Measurements from ENCODE around the gene RASIP1.

RASIP1 gene

DNA sequence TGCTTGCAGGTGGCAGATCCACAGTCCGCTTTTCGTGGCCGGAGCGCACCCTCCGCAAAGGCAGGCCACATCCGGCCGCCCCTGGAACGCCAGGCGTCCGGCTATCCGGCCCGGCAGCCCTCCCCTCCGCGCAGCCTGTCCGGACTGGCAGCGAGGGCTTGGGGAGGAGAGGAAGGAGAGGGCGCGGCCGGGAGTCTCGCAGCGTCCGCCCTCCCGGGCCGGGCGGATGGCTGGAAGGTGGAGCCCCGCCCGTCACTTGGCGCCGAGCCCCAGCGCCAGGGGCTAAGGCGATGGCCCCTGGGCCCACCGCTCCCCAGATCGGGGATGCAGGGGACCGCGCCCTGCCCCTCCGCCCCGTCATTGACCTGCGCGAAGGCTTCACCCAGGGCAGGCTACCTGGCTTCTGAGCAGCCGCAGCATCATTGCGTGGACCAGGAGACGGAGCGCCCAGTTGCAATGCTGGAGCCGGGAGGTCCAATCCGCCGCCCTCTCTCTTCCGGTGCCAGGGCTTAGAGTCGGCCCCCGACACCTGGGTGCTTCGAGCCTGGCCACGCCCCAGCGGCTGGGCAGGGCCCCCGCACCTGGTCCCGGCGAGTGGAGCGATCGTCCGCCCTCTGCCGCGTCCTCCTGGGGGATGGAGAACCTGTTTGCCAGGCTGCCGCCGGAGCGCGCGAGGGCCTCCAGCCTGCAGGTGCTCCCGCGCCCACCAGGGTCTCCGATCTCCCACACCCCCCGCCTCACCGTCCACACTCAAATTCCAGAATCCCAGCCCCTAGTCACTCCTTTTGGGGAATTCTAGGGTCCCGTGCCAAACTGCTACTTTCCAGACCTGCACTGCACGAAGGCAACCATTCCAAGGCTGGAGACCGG is 12.3 kb upstream of the RASIP1 start, which contains the start of gene FUT1:
Gene FUT1, minus strand, starts transcription at position 146 of the 870 bp plus-strand sequence. CDS start 1,360 bp downstream, outside the sequence.
- TF ChIP-seq CTCF (IDR thresholded peaks at IDR 0.05): no peak
- peak within 1 kb of the TSS in 1 of 2 donors; percentile 16 for H3K27ac ChIP-seq
- DNase-seq (ENCODE audit: low spot score): no peak
- peak within 1 kb of the TSS; percentile 66 for H3K4me3 ChIP-seq

GRCh38 chr19:48751845-48752495 is 11.6 kb upstream of the RASIP1 start:
- DNase-seq (ENCODE audit: low spot score): no peak
- peak overlapping the region; percentile 66 for H3K4me3 ChIP-seq
- no peak overlapping the region for H3K27ac ChIP-seq
- no peak for TF ChIP-seq CTCF (IDR thresholded peaks at IDR 0.05)

DNA sequence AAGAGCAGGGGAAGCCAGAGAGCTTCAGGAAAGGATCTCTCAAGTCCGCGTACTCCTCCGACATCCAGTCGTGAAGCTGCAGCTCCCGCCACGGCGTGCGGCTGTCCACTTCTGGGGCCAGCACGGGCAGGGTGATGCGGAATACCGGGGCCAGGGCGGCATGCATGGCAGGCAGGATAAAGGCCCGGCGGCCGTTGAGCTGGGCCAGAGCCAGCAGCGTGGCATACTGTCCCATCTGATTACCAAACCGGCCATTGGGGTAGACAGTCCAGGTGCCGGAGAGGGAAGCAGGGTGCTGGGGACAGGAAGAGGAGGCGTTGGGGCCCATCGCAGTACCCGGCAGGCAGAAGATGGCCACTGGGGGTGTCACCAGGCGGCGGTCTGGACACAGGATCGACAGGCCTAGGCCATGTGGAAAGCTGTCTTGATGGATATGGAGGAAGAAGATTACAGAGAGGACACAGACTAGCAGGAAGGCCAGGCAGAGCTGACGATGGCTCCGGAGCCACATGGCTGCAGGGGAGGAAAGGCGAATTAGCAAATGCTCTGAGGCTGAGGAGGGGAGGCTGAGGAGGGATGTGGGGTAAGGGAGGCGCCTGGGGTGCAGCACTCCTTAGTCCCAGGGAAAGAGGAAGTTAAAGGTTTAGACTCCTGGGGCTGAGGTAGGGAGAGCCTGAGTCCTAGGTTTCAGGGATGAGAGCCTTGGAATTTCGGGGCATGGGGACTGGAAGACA is 10.5 kb upstream of the RASIP1 start:
- DNase-seq (ENCODE audit: low spot score): no peak
- H3K4me3 ChIP-seq: no peak overlapping the region
- no peak overlapping the region for H3K27ac ChIP-seq
- no peak for TF ChIP-seq CTCF (IDR thresholded peaks at IDR 0.05)

- no peak for TF ChIP-seq CTCF (IDR thresholded peaks at IDR 0.05)
- H3K4me3 ChIP-seq: no peak overlapping the region
- DNase-seq (ENCODE audit: low spot score): no peak
- H3K27ac ChIP-seq: no peak overlapping the region
Observed at GRCh38 chr19:48750351-48750750, 9.9 kb upstream of the RASIP1 start.

DNA sequence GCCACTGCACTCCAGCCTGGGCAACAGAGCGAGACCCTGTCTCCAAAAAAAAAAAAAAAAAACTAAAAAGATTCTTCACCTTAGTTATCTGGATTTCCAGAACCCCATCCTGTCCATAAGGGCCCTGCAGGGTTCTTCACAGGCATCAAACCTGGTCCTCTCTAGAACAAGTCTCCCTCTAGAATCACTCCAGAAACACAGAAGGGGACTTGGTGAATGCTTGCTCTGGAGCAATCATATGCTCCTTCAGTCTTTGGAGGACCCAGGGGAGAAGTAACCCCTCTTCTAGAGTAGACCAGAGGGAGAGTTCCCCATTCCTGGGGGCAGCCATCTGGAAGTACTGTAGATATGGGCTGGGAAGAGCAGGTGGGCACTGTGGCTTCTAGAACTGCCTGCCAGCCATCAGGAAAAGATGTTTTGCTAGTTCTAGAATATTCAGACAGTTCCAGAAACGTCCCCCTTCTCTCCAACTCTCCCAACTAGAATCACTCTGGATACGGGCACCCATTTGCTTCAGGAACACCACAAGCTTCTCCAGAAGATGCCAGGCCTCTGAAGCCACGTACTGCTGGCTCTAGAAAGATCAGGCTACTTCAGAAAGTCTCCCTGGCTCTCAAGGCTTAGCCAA is 9.3 kb upstream of the RASIP1 start:
- Histone ChIP-seq H3K27ac (no peak overlapping the region), H3K4me3 (no peak overlapping the region)
- no peak for DNase-seq (ENCODE audit: low spot score)
- no peak for TF ChIP-seq CTCF (IDR thresholded peaks at IDR 0.05)

DNA sequence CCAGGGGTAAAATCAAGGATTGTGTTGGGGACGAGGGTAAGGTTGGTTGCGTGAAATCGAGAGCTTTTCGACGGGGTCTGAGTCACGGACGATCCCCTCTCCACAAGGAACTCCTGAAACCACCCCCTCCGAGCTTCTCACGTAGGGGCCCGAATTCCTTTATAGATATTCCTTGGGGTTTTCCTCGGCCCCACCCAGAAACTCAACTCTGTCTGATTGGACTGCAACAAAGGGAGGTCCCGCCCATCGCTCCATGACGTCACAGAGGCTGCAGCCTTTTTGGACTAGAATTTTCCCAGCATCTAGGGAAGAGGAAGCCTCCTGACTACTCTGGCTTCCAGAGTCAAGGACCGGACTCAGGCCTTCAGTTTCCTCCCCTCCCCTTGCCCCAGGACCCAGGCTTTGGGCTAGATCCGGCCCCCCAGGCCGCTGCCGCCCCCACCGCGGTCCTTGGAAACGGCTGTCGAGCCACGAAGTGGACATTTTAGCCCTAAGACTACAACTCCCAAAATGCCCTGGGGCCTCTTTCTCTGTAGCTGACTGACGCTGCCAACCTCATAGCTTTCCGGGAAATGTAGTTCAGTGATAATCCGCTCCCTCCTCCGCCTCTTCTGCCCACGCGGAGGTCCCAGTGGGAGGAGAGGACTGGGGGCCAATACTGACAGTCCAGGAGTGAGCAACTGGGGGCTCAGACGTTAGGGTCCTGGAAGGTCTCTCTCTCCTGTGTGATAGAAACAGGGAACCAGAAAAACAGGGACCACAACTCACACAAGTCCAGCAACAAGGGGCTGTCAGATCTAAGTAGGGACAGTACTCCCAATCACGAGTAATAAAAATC is 6.5 kb upstream of the RASIP1 start, which contains the start of gene IZUMO1:
Gene IZUMO1, minus strand, starts transcription at position 172 of the 838 bp plus-strand sequence. CDS start 1,050 bp downstream, outside the sequence.
- TF ChIP-seq CTCF (IDR thresholded peaks at IDR 0.05): no peak
- peak within 1 kb of the TSS; percentile 1 to 81 for H3K27ac ChIP-seq
- H3K4me3 ChIP-seq: peak within 1 kb of the TSS; percentile 59
- DNase-seq (ENCODE audit: low spot score): no peak
